HG03439 (cell line): ENCODE results near the gene PIEZO2.

Experiments used
- ATAC-seq: cut with Tn5 transposase; IDR thresholded peaks from one replicate; pipeline ENCODE4 v1.9.1; 2021; ENCODE audit warnings: mild to moderate bottlenecking, moderate library complexity; ENCODE audit not compliant: unreplicated experiment

The PIEZO2 gene

DNA sequence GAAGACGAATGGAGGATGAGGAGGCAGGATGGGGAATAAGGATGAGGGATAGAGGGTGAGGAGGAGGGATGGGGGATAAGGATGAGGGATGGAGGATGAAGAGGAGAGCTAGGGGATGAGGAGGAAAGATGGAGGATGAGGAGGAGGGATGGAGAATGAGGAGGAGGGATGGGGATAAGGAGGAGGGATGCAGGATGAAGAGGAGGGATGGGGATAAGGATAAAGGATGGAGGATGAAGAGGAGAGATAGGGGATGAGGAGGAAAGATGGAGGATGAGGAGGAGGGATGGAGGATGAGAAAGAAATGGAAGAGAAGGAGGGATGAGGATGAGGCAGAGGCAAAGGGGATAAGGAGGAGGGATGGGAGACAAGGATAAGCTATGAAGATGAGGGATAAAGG is 393.5 kb downstream of the PIEZO2 start:
- ATAC-seq: no peak

DNA sequence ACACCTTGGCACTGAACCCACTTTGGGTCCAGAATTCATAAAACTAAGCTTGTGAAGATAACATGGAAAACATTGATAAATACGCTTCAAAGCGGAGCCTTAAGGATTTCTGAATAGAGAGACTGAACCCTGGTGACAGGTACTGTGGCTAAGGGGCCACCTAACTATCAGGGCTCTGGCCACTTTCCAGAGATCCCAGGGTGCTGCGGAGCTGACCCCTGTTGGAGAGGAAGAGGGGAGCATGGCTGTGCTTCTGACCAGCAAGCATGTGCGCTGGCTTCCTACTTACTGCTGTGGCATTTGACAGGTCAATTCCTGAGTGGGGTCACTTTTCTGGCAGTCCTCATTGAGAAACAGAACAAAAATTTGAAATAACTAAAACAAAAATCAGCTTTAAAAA is 395.2 kb downstream of the PIEZO2 start:
- ATAC-seq: no peak

DNA sequence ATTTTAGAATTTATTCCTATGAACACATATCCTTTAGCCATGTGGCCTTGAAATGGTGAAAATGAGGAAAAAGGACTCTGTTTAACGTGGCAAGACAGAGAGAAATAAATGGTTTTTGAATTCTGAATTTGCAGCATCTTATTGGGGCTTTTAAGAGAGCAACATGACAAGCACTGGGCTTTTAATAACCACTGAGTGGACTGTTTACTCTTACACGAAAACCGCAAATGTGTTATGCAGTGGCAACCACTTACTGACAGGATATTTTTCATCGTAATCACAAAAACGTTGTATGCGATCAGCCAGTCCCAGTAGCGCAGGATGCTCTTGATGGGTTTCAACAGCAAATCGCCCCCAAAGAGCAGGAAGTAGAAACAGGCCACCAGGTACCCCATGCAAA is 397.0 kb downstream of the PIEZO2 start:
- ATAC-seq: no peak

DNA sequence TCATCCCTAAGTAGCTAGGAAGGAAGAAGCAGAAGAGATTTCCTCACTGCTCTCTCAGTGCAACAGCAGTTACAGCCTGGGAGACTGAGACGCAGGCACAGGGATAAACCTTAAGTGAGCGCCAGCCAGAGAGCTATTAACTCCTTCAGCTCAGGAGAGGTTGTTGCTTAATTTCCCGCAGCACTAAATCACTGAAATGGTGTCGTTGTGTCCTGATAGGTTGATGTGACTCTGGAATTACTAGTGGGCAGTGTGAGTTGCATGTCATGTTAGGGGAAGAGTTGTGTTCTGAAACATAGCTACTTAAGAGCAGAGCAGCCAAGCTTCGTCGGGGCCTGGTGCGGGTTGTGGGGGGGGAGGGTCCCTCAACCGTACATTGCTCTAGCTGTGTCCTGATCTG is 397.7 kb downstream of the PIEZO2 start:
- ATAC-seq: no peak

DNA sequence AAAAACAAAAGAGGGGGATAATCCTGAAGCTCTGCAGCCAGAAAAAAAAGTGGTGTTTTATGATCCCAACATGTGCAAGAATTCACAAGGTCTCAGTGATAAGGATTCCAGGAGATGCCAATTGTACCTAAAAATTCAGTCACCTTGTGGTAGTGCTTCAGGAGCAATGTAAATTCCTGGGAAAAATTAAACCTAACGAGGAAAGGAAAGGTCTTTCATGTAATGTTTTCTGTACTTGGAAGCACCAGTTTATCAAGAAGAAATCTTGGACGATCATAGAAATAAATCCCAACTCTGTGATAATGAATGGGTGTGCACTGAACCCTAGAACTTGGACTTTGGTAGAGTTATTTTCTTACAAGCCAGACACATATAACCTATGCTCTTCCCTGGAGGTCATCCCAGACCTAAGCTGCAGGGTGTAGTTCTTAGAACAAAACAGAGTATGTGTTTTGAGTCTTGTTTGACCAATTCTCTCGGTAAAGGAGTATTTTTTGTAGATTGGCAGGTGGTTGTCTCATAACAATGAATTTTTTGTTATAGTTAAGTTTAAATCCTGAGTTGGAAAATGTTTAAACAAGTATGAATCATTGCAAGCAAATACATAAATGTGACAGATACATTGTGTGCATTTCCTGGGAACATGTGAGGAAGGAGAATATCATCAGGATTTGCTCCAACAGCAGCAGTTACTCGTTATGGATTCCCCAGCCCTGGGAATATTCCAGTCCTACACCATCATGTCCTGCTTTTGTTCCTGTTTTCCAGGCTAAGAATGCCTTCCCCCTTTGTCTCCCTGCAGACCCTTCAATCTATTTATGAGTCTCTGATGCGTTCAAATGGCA is 399.0 kb downstream of the PIEZO2 start:
- no peak for ATAC-seq

DNA sequence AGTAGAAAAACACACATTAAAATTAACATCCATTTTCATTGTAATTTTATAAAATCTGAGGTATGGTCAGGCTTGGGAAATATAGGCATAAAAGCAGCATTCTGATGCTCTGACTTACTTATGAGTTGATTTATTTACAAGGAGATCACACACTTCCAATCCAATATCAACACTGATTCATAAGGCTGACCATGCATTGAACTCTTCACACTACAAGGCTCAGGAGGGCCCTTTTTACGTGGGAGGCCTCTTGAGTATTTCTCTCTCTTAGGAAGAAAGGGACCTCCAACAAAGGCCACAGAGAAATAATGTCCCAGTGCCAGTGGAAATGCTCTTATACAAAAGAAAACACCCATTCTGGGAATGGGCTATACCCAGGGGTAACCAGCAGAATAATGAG is 400.7 kb downstream of the PIEZO2 start:
- ATAC-seq: no peak

DNA sequence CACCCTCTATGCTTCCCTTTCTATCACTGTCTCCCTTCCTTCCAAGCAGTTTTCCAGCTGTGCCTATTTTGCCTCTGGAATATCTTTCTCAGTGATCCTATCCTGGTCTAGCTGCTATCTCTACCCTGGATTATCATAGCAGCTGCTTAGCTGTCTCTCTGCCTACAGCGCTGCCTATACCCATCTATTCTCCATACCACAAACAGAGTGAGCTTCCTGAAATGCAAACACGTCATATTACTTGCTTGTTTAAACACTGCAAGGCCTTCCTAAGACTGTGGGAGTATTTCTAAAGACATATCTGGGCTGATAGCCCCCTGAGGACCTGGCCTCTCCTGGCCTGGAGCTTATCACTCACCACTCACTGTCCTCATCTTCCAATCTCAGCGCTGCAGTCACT is 403.4 kb downstream of the PIEZO2 start:
- ATAC-seq: no peak

DNA sequence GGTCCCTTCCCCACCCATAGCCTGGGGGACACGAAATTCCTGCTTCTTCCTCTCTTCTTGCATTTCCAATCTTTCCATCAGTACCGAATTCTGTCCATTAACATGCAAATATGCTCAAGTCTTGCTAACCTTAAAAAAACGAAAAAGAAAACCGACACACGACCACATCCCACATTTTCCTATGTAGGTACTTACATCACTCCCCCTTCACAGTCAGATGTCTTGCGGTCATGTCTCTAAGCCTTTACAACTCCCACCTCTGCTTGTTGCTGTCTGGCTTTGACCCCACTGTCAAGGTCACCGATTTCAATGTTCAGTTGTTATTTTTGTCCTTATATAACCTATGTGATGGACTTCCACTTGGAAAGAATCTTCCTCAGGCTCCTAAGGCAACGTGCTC is 404.1 kb downstream of the PIEZO2 start:
- ATAC-seq: no peak

DNA sequence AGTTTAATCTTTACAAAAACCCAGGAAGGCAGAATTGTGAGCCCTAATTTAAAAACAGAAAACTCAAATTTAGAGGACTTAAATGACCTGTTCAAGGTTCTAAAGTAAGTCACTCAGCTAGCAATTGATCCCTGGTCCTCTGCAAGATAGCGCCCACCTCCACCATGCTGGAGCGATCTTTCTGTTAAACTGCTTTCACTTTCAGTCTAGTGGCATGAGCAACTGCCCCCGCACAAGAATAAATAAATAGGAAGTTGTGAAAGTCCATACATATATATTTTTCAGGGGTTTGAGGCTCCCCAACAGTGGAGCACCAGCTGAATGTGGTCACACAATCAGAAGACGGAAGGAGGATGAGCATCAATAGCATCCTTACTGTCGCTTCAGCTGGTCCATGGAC is 405.6 kb downstream of the PIEZO2 start:
- ATAC-seq: no peak

DNA sequence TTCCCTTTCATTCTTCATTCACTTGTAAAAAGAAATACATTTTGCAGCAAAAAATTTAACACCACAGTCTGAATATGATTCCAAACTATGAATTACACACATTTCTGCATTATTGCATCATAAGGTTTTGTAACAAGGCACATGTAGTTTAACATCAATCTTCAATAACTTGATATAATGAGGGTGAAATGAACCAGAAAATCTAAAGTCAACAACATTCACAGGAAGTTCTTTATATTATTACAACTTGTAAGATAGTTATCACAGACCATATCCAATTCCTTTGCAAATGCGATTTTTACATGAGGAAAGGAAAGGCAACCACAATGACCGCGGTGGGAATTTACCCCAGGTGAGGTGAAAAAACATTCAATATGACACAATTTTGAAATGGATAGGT is 410.2 kb downstream of the PIEZO2 start:
- ATAC-seq: no peak

DNA sequence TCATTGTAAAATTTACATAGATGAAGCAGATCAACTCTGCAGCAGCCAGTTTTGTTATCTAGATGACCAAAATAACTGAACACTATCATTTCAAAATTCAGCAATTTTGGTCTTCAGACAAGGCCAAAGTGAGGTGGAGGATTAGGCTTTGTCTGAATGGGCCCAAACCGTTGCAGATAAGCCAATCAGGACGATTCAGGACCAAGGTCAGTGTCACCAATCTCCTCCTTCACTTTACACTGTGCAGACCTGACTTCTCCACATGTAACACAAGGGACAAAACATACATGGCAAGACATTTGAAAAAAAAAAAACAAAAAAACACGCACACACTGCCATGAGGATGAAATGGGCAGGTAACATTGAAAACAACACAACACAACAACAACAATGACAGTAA is 412.4 kb downstream of the PIEZO2 start:
- no peak for ATAC-seq

DNA sequence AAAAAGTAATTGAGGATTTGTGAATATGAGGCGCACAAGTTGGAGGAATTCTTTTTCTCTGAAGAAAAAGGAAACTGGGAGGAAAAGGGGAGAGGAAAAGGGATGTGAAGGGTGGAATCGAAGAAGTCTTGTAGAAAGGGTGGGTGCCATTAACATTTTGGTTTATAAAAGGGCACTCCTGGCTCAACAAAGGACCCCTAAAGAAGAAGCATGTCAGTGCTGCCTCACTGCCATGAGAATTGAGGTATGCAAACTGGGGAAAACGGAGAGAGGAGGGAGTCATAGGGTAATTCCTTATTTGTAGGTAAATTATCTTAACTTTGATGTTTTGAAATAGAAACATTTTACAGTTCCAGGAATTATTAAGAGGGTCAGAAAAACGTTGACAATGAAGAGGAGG is 416.4 kb downstream of the PIEZO2 start:
- no peak for ATAC-seq

DNA sequence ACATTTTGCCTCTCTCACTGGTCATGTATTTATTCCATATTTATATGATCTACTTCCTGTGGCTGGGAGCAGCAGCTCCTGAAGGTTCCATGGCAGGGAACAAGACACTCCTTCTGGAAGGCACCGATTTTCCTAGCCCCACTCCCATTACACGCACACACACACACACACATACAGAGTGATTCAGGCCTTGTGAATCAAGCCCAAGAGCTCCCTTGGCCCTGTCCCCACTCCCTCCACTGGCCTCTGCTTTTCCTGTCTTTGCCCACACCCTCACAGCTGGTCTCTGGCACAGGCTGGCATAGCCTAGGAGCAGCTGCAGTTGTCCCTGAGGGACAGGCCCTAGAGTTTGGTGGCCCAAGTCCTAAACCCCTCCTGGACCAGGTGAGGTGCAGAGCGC is 421.9 kb downstream of the PIEZO2 start:
- no peak for ATAC-seq

DNA sequence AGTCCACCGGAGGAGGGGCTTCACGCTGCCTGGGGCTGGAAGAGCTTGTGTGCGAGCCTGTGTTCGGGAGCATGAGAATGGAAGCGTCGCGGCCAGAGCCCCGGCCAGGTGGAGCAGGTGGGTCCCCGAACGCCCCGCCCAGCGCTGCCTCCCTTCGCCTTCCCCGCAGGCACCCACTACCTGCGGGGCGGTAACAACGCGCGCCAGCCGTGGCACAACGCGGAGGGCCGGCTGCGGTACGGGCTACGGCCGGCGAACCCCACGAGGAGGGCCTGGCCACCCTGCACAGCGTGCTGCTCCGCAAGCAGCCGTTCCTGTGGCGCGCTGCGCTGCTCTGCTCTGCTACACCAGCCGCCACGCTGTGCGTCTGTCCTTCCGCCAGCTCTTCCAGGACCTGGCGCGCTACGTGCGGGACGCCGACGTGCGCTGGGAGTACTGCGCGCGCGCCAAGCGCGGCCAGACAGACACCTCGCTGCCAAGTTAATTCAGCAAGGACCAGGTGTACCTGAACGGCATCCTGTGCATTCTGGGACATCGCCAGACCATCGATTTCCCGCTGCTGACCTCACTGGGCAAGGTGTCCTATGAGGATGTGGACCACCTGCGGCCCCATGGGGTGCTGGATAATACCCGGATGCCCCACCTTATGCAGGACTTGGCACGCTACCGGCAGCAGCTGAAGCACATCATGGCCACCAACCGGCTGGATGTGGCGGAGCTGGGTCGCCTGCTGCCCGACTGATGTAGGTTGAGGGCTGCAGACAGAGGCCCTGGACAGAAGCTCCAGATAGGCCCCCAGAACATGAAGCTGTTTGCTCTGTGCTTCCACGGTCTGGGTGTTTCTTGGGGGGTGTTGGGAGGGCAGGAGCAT is 422.9 kb downstream of the PIEZO2 start:
- ATAC-seq: no peak

DNA sequence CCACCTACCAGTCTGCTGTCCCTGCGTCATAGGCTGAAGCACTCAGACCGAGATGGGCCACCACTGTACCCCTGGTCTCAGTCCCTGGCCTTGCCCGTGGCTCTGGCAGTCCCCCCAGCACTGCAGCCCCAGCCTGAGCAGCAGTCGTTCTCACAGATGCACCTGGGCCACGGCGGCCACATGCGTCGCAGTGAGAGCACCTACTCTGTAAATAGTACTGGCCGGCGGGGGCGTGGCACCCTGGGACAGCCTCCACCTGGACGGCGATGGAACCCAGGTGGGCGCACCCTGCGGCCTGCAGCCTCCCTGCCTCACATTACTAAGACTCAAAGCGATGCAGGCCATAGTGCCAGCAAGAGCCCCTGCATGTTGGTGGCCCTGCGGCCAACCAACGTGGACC is 424.7 kb downstream of the PIEZO2 start:
- ATAC-seq: no peak

DNA sequence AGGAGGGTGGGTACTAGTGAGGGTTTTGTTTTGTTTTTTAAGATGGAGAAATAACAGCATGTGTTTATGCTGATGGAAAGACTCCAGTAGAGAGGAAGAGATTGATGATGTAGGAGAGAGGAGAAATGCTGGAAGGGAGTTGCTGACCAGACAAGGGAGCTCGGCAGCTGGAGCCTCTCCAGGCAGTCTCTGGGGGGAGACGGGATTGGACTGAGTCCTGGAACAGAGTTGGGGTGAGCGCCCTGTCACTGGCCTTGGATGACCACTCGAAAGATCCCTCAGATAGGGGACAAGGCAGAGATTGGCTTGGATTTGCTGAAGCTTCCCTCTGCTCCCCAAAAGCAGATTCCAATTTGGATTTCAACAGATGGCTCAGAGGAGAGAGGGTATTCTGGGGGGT is 425.9 kb downstream of the PIEZO2 start:
- ATAC-seq: no peak

DNA sequence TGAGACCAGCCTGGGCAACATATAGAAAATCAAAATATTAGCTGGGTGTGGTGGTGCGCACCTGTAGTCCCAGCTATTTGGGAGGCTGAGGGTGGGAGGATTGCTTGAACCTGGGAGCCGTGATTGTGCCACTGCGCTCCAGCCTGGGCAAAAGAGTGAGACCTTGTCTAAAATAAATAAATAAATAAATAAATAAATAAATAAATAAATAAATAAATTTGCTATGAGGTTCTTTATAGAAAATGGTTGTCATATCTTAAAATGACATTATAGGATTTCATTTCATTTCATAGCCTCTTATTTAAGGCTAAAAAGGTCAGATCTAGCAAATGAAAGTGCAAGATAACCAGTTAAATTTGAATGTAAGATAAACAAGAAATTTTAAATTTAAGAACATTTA is 430.6 kb downstream of the PIEZO2 start:
- ATAC-seq: no peak

DNA sequence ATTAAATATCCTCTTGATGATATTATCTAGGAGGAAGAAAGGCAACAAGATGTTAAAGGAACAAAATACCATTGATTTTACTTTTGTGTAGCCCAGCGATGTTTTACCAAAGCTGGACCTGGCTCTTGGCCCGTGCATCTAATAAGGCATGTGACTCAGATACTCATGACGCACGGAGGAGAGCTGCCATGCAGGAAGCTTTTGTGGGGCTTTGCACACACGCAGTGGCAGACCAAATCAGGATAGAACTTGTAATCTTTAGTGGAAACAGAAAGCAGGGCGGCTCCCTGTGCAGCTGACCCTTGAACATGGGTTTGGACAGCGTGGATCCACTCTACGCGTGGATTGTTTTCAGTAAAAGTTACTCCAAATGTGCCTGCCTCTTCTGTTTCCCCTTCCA is 433.6 kb downstream of the PIEZO2 start:
- ATAC-seq: no peak

DNA sequence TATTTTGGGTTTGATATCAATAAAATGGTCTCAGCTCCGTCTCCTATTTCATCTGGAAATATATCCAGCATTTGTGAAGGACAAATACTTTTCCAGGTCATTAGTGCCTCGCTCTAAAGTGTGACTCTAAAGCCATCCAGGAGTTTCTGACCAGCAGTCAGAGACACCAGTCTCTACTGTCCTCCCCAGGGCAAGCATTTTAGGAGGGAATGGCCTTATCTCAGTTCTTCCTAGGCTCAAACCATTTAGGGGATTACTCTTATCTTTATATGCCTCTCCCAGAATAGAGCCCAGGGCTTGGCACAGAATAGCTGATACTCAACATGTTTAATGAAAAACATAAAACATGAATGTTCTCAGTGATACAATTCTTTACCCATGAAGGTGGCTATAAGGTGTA is 436.0 kb downstream of the PIEZO2 start:
- ATAC-seq: no peak

DNA sequence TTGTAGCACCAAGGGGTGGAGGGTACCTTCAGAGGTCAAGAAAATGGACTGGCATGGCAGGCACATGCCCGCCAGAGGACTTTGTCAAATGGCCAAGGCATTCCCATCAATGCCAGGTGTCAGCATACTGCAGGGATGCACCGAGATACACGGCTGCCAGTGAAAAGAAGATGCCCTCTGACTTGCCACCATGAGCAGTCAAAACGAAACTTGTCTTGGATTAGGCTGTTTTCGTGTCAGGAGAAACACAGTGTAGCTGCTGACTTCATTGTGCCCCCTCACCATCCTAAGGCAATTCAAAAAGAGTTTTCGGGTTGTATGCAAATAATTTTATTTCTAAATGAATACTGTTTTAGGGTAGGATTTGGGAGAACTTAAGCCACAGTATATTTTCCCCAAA is 442.1 kb downstream of the PIEZO2 start:
- ATAC-seq: no peak

DNA sequence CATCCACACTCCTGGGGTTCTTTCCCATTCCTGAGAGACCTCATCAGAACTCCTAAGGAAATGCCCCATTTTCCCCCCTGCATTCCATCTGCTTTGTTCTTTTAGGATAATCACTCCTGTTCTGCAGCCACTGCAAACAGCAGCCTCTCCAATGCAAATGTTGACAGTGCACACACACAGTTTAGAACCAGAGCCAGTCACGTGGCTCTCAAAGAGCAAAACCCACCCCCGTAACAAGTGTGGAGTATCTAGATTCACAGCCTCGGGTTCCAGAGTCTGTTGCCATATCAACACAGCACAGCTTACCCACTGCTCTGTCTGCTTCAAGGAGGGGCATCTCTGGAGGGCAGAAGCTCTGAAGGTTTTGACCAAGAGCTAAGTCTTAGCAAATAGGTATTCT is 443.6 kb downstream of the PIEZO2 start:
- ATAC-seq: no peak

DNA sequence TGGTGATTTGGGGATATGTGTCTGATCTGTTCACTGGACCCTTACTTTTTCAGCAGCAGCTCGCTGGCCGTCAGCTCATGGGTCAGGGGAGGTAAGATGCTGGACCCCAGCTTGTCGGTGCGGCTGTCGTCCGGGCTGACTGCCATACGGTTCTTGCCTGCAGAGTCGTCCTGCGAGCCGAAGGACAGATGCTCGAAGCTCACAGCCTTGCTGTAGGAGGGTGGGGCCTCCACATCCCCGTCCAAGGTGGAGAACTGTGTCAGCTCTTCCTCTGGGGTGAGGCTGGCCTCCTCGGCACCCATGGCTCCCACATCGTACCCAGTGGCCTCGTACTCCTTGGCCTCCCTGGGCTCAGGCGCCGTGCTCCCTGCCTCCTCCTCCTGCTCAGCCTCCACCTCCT is 444.1 kb downstream of the PIEZO2 start:
- no peak for ATAC-seq
